GM10266 (cell line): ENCODE measurements around the gene CAMTA1.

Source experiments
- DNase-seq: peaks from one replicate; pipeline ENCODE4 v3.0.0; 2012; ENCODE audit errors: extremely low spot score
- CTCF ChIP-seq: IDR thresholded peaks from 2 replicates; pipeline ENCODE4 v1.5.1; 2012; ENCODE audit warnings: mild to moderate bottlenecking, low read depth; ENCODE audit not compliant: control insufficient read depth, insufficient read depth; ENCODE audit errors: missing control alignments

CAMTA1 gene

GRCh38 chr1:7301664-7301981 is 516.4 kb downstream of the CAMTA1 start:
- no peak for TF ChIP-seq CTCF
- DNase-seq = no peak

GRCh38 chr1:7302126-7302525 is 516.9 kb downstream of the CAMTA1 start:
- no peak for TF ChIP-seq CTCF

GRCh38 chr1:7302873-7303272 is 517.6 kb downstream of the CAMTA1 start:
- no peak for TF ChIP-seq CTCF

More at GRCh38 chr1:7302126-7302525, 516.9 kb downstream of the CAMTA1 start:
- DNase-seq = no peak

GRCh38 chr1:7303554-7304317 is 518.5 kb downstream of the CAMTA1 start:
- TF ChIP-seq CTCF = no peak

More at GRCh38 chr1:7302873-7303272, 517.6 kb downstream of the CAMTA1 start:
- DNase-seq = no peak

GRCh38 chr1:7313081-7313546 is 527.9 kb downstream of the CAMTA1 start:
- no peak for TF ChIP-seq CTCF
- no peak for DNase-seq

More at GRCh38 chr1:7303554-7304317, 518.5 kb downstream of the CAMTA1 start:
- DNase-seq = no peak

GRCh38 chr1:7313826-7314225 is 528.6 kb downstream of the CAMTA1 start:
- TF ChIP-seq CTCF = no peak
- no peak for DNase-seq

- TF ChIP-seq CTCF = no peak
- DNase-seq = no peak
Observed at GRCh38 chr1:7315316-7315715, 530.1 kb downstream of the CAMTA1 start.
